HG02852 (cell line): ENCODE results near the gene ESYT2.

Experiments
- ATAC-seq: cut with Tn5 transposase; IDR thresholded peaks from one replicate; pipeline ENCODE4 v1.9.1; 2021; ENCODE audit warnings: mild to moderate bottlenecking, moderate library complexity; ENCODE audit not compliant: unreplicated experiment

Gene ESYT2

DNA sequence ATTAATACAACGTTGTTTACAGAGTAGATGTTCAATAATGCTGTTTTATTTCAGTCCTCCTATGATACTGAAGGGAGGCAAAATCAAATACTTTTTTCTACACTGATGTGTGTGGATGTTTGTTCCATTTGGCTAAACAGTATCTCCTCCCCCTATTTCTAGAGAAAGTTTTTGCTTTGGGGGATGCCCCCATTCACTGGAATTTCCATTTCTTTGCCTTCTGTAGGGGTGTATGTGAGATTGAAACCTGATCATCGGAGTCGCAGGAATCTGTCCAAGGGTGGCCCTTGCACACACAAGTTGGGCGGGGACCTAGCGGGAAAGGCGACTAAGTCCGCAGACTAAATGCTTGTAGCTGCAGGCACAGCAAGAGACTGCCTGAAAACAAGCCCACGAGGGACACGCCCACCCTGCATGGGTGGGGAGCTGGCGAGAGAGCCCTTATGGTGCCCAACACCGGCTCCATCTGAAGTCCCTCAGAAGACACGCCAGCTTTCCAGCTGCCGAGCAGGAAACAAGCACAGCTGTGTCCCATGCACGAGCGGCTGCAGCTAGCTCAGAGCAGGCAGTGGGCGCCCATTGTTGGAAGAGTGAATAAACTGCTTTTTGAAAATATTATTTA lies 58.0 kb downstream of the ESYT2 start:
- no peak for ATAC-seq

DNA sequence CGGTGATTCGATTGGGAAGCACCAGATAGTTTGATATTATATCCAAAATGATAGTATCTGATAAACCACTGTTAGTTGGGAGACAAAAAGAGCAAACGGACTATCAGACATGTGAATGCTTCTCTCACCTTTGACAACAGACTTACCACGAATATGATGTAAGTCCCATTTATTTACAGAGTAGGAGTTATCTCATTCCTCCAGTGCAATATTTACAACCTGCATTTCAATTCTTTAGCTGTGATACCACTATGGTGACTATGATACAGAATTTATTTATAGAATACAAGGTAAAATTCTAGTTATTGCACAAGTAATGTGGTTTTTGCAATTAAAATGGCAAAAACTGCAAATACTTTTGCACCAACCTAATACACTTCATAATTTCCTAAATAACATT lies 61.6 kb downstream of the ESYT2 start:
- ATAC-seq: no peak

DNA sequence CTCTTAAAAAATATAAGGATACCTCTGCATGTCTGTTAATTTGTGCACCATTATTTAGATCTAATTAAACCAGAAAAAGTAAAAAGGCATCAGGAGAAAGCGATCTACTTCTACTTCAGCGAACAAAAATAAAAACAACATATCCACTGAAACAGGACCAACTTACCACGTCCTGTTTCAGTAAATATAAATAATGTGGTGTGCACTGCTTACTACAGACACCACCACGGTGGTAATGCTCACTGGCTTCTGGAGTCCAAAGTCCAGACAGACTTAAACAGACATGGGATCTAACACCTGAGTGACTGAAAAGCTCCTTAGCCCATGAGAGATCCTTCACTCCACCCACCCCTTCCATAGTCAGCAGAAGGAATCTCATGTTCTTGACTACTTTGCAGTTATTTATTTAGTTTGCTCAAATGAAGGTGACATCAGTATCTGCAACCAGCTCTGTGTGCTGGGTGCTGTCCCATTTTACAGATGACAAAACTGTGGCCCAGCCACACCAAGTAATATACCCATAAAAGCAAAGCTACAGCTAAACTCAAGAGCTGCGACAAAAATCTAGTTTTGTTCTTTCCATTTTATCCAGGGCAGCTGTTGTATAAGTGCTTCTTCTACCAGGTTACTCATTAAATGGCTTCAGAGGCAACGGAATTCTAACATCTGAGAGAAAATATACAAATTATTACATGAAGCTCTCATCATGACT lies 62.6 kb downstream of the ESYT2 start:
- no peak for ATAC-seq

DNA sequence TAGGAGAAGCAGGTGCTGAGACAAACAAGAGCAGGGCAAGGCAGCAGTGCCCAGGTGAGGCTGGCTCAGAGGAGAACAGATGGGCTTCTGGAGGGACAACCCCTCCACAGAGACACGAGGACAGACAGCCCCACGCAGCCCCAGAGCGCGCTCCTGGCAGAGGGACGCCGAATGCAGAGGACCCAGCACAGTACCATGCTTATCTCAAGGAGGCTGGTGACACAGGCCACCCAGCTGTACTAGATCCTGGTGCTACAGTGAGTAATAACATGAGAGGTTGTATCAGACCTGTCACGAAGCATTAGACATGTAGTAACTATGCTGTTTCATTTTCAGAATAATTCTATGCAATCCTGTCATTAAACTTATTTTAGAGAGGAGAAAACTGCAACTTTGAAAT lies 64.3 kb downstream of the ESYT2 start:
- ATAC-seq: no peak

DNA sequence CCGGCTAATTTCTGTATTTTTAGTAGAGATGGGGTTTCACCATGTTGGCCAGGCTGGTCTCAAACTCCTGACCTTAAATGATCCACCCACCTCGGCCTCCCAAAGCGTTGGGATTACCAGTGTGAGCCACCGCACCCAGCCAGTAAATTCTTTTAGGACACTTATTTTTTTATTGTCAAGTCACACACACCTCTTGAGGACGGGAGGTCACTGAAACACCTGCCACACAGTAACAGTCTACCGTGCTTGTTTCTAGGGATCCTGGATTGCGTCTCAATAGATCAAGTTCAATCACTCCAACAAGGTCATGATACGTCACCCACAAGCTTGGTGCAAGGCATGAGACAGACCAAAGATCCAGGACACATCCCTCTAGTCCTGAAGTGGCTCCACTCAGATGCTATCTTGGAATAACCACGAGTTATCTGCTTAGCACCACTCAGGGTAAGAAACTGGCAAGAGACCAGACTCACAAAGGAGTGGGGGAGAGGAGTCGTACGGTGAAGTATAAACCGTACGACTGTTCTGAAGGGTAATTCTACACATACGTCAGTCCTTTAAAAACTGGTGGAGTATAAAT lies 65.8 kb downstream of the ESYT2 start:
- no peak for ATAC-seq

DNA sequence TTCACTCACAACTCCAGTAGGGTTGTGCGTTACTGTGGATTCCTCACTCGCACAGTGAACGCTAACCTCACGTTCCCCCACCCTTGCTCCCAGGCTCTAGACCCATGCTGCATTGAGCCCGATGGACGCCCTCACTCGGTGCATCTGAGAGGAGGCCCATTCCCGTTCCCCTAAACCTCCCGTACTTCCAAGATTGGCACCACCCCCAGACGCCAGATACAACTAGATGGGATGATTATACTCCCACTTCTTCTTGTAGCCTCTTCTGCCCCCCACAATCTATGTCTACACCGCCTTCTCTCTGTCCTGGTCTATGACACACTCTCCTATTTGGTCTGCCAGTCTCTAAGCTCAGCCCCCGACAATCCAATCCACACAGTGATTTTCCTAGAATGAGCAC lies 67.4 kb downstream of the ESYT2 start:
- no peak for ATAC-seq

DNA sequence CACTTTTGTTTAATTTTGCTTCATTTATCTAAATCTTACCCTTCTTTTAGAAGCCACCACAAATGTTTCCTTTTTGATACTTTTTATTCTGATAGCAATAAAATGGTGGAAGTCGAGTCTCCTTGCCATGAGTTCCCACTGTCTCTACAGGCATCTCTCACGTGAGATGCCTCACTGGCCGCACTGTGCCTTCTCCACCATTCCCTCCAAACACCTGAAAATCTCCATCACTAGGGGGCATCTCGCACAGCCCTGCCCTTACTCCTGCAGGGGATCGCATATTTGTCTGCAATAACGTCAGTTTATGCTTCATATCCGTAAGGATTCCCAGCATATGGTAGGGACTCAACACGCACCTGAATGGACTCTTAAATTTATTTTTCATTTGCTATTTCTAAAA lies 68.4 kb downstream of the ESYT2 start:
- no peak for ATAC-seq

DNA sequence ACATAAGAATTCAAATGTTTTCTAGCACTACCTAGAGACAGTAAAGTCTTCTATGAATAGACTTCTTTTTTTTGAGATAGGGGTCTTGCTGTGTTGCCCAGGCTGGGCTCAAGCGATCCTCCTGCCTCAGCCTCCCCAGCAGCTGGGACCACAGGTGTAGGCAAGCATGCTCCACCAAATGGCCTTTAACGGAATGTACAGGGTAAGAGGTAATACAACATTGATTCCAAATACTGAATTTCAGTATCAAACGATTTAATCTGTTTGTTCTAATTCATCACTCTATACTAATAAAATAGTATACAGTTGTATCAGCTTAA lies 68.9 kb downstream of the ESYT2 start:
- no peak for ATAC-seq

DNA sequence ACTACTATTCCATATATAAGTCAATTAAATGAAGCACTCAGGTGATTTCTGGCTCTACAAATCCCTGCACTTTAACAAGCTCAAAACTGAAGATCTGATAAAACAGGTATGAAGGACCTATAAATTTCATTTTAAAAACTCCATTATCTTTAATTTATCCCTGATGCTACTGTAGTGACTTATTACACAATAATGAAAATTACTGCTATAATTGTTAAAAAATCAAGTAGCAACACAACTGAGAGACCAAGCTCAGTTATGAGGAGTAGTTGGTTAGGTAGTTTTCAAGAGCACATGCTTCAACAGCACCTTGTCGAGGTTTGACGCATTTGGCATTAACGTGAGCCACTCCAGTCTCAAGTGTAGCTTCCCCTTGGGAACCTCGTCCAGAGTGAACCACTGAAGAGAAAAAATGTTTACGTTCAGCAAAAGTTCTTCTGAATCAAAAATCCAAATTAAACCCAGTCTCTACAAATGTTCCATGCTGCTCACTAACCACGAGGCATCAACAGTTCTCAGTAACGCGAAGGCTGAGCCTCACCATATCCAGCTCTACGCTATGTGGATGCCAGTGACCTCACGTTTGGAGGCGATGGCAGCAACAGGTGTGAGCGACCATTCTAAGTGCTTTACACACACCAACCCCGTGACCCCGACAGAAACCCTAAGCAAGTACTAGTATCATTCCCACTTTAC lies 69.4 kb downstream of the ESYT2 start:
- no peak for ATAC-seq

DNA sequence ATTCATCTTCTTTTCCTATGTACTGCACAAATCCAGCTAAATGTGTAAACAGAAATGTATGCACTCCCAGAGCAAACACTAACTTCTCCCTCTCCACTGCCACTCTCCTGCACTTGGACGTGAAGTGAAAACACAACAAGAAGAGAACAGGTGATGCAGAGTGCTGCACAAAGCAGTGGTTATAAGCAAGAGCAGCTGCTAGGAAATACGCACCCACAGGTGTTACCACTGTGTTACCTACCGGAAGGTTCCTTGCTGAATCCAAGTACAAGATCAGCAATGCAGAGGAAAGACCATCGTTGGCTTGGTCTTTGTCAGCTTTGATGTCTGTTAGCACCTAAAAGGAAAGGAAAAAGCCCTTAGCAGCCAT lies 70.1 kb downstream of the ESYT2 start:
- no peak for ATAC-seq

DNA sequence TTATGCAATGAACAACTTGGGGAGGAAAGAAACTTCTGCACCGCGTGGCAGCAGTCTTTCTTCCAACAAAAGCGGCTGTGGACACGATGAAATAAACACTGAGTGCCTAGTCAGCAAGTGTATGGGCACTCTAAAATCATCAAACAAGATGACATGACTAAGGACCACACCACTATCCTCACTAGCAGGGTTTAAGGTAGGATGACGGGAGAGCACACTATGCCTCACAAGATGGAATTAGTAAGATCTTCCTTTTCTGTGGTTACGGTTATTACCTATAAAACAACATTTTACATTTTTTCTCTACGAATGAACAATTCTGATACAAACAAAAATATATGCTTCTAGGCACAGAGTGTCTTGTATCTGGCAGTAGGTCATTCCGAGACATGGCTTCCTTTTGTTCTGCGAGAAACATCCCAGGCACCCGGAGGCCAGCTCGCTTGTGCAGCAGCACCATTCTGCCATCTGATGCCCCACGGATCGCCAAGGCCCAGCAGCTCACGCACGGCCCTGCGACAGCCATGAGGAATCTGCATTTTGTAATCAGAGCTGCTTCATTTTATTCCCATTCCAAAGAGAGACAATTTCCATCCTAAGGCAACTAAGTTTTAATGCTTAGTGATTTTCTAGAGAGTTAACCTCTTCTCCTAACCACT lies 70.6 kb downstream of the ESYT2 start:
- ATAC-seq: no peak

DNA sequence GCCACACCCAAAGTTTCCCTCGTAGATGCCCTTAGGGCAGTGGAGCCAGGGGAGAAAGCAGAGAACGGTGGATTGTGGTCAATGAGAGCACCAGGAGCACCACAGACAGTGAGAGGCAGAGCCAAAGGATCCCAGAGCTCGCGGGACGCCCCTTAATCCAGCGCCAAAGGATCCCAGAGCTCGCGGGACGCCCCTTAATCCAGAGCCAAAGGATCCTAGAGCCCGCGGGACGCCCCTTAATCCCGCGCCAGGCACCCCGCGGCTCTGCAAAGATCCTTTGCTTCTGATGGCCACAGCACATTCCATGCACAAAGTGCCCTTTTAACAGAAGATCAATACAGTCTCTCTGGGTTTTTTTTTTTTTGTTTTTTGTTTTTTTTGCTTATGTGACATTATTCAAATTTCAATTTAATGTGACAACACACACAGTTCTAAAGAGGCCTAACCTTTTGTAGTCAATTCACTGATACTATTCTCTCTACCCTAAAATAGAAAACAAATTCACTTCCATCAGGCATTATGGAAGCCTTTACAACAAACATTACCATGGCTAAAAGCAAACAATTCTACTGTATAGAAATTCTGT lies 71.8 kb downstream of the ESYT2 start:
- no peak for ATAC-seq

DNA sequence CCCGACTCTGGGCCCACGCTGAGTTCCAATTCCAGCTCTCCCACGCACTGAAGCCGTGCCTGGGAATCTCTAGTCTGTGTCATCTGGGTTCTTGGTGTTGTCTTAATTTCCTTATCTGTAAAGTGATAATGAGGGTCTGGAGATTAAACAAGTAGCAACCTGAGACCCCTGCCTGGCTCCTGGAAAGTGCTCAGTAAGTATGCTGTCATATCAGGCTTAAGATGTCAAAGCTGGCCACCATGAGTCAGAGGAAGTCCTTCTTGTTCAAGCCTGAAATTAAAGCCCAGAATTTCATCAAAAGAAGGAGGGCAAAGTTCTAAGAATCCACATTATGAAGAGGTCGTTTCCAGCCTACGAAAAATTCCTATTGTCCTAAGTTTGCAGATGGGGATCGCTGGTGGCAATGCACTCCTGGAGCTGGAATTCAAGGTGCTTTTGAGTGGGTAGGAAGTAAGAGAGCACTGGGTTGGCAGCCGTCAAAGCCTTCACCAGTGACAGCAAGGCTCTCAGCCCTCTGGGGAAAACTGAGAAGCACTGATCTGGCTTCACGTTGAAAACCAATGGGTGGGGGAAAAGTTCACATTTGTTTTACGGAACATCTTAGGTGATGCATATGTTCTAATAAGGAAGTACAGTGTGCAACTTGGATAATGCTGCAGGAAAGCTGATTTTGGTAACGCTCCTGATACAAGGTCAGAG lies 74.4 kb downstream of the ESYT2 start:
- no peak for ATAC-seq

DNA sequence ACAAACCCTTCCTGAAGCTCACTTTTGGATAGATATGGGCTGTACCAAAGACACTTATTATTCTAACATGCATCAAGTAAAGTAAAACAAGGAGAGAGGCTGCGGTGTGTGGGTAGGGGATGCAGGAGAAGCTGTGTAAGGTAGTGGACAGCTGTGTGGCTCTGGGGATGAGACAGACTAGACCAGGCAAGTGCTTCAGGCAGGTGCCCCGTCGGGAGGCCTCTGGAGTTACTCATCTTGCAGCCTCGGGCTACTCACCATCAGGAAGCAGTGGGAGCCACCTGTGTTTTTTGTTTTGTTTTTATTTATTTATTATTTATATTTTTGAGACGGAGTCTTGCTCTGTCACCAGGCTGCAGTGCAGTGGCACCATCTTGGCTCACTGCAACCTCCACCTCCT lies 75.4 kb downstream of the ESYT2 start:
- ATAC-seq: no peak

DNA sequence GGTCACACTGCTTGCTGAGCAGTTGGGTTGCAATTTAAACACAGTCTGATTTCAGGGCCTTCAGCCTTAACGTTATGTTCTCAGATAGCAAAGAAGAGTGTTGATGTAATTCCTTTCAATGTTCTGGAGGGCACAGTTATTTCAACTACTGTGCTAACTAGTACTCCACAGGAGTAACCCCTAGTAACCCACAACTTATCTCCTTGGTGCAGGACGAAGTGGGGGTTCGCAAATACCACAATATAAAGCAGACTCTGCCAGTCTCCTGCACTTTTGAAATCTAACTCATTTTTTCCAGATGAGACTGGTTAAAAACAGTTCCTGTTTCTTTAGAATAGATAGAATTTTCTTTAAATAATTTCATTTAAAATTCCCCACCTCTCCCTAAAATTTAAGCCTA lies 77.6 kb downstream of the ESYT2 start:
- no peak for ATAC-seq

DNA sequence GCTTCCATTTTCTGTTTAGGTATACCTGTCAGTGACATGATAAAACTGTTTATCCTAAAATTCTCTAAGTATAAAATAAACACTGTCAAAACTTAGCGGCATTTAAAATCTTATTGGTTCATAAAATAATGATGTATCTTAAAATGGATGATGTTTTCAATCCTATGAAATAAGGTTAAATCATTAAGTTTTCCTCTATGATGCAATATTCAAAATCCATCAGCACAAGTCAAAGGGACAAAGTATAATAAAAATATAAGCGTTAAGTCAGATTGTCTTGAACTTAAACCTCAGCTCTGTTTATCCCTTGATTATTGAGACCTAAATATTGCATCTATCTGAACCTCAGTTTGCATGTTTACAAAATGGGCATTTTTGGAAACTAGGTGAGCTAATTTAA lies 78.1 kb downstream of the ESYT2 start:
- ATAC-seq: no peak

DNA sequence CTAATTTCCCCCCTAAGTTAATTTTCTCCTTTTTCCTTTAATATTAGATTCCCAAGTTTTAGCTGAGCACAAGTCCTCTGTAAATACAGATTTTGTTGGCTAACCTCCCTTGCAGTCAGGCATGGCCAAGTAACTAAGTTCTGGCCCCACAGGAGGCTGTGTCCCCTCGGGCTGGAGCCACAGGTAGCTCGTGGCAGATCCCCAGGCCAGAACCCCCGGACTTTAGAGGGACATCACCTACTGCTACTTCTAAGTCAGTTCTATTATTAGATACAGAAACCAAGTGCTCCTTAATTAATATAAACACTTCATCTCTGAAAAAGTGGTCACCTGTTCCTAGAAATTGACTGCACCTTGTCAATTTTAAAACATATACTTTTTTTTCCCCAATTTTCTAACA lies 78.6 kb downstream of the ESYT2 start:
- no peak for ATAC-seq

DNA sequence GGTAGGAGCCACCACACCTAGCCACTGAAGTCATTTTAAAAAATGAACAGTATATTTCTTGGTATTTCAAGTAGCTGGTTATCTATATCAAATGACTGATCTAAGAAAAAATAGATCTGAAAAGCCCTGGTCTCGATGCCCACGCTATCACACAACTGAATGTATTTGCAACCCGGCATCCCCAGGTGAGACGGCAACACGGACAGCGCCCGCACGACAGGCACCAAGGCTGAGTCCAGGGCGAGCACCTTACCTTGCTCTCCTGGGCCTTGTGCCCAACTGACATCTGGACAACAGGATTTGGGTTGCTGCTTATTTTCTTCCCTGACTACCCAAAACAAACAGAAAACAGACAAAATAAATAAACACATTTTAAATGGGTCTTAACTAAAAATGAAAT lies 79.9 kb downstream of the ESYT2 start:
- ATAC-seq: no peak

DNA sequence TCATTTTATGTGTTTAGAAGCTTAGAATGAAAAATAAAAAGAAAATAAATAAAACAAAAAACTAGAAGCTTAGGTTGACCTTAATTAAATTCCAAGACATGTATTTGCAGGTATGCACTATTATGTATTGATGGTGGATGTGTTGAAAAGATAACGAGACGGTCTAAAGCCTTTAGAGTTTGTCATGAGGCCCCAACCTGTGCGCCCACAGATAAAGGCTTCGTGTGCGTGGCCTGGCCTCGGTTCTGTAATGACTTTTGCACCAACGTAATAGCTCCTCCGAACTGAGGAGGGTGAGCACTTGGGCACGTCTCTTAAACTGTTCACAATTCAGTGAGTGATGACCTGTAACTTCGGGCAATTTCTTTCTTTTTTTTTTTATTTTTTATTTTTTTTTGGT lies 81.0 kb downstream of the ESYT2 start:
- no peak for ATAC-seq

DNA sequence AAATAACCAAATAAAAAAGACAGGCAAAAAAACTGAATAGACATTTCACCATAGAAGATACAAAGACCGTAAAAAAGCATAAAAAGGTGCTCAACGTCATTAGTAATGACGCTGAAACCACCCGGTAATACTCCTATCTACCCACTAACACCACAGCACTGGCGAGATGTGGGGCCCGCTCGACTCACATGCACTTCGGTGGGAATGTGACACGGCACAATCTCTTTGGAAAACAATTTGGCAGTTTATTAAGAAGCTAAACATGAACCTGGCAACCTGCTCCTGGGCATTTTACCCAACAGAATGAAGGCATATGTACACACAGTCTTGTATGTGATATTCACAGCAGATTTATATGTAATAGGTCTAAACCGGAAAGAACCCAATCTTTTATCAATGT lies 81.9 kb downstream of the ESYT2 start:
- ATAC-seq: no peak

DNA sequence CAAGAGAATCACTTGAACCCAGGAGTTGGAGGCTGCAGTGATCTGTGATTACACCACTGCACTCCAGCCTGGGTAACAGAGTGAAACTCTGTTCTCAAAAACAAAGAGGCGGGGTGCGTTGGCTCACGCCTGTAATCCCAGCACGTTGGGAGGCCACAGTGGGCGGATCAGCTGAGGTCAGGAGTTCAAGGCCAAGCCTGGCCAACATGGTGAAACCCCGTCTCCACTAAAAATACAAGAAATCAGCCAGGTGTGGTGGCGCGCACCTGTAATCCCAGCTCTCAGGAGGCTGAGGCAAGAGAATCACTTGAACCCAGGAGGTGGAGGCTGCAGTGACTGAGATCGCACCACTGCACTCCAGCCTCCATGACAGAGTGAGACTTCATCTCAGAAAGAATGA lies 82.4 kb downstream of the ESYT2 start:
- no peak for ATAC-seq
